GM08714 (cell line): ENCODE measurements around the gene GZMM.

Experiments
- H3K4me3 ChIP-seq: fragments of 200-500 bp; sonication (Bioruptor generic); 2 replicates; pipeline ENCODE4 v1.5.1; 2014; ENCODE audit warnings: mild to moderate bottlenecking, low read length, inconsistent platforms
- ZNF274 ChIP-seq: IDR thresholded peaks from 2 replicates; pipeline ENCODE4 v1.6.1; 2012; ENCODE audit warnings: mild to moderate bottlenecking, low read depth, low read length

Gene GZMM

GRCh38 chr19:535017-535835, 8.6 kb upstream of the GZMM start:
- no peak for TF ChIP-seq ZNF274
- no peak overlapping the region for H3K4me3 ChIP-seq

GRCh38 chr19:536031-536880, 7.6 kb upstream of the GZMM start:
- no peak for TF ChIP-seq ZNF274
- H3K4me3 ChIP-seq = no peak overlapping the region

- TF ChIP-seq ZNF274 = no peak
Measured at GRCh38 chr19:536881-537404, 6.9 kb upstream of the GZMM start.

GRCh38 chr19:538641-539428, 5.0 kb upstream of the GZMM start:
- H3K4me3 ChIP-seq = no peak overlapping the region
- no peak for TF ChIP-seq ZNF274

More at GRCh38 chr19:536881-537404, 6.9 kb upstream of the GZMM start:
- H3K4me3 ChIP-seq = no peak overlapping the region

- TF ChIP-seq ZNF274 = no peak
- H3K4me3 ChIP-seq = no peak overlapping the region
Measured at GRCh38 chr19:539429-540030, 4.3 kb upstream of the GZMM start.

- no peak overlapping the region for H3K4me3 ChIP-seq
- TF ChIP-seq ZNF274 = no peak
Measured at GRCh38 chr19:540867-541637, 2.8 kb upstream of the GZMM start.

- no peak overlapping the region for H3K4me3 ChIP-seq
- no peak for TF ChIP-seq ZNF274
Measured at GRCh38 chr19:541699-542098, 2.2 kb upstream of the GZMM start.

GRCh38 chr19:542173-542866, 1.5 kb upstream of the GZMM start:
- H3K4me3 ChIP-seq = no peak overlapping the region
- no peak for TF ChIP-seq ZNF274

GRCh38 chr19:547117-547516, 3.3 kb downstream of the GZMM start:
- TF ChIP-seq ZNF274 = no peak
- H3K4me3 ChIP-seq = no peak overlapping the region

- TF ChIP-seq ZNF274 = no peak
- H3K4me3 ChIP-seq = no peak overlapping the region
Measured at GRCh38 chr19:547836-548720, 4.2 kb downstream of the GZMM start.
